GOT3 (cell line): Measurements from ENCODE around the gene GRIN2A.

ENCODE experiments used
- DNase-seq: peaks from one replicate; lab custom pipeline; 2025; ENCODE audit warnings: mixed read lengths; lab: John Stamatoyannopoulos, UW

The GRIN2A gene

GRCh38 chr16:9817586-9817985 lies 364.6 kb downstream of the GRIN2A start:
- DNase-seq, result no peak

- DNase-seq, result no peak
These were observed 365.6 kb downstream of the GRIN2A start for GRCh38 chr16:9816644-9817043.

GRCh38 chr16:9813665-9814064 lies 368.6 kb downstream of the GRIN2A start:
- DNase-seq, result no peak

- DNase-seq, result no peak
These were observed 374.0 kb downstream of the GRIN2A start for GRCh38 chr16:9808210-9808609.

- DNase-seq, result no peak
These were observed 374.9 kb downstream of the GRIN2A start for GRCh38 chr16:9807302-9807701.

GRCh38 chr16:9805109-9805508 lies 377.1 kb downstream of the GRIN2A start:
- DNase-seq, result no peak

- no peak for DNase-seq
These were observed 380.1 kb downstream of the GRIN2A start for GRCh38 chr16:9802160-9802559.

GRCh38 chr16:9801651-9802050 lies 380.6 kb downstream of the GRIN2A start:
- no peak for DNase-seq

GRCh38 chr16:9800186-9800738 lies 382.0 kb downstream of the GRIN2A start:
- DNase-seq, result no peak

- no peak for DNase-seq
These were observed 383.2 kb downstream of the GRIN2A start for GRCh38 chr16:9798952-9799580.

- no peak for DNase-seq
These were observed 383.8 kb downstream of the GRIN2A start for GRCh38 chr16:9798474-9798873.

- DNase-seq, result peak; percentile 28
These were observed 384.9 kb downstream of the GRIN2A start for GRCh38 chr16:9797306-9797705.

GRCh38 chr16:9793623-9794022 lies 388.6 kb downstream of the GRIN2A start:
- DNase-seq, result no peak

- DNase-seq, result no peak
These were observed 390.7 kb downstream of the GRIN2A start for GRCh38 chr16:9791556-9791955.

- DNase-seq, result no peak
These were observed 392.0 kb downstream of the GRIN2A start for GRCh38 chr16:9790199-9790598.

GRCh38 chr16:9787717-9788116 lies 394.5 kb downstream of the GRIN2A start:
- no peak for DNase-seq

GRCh38 chr16:9780831-9781230 lies 401.4 kb downstream of the GRIN2A start:
- DNase-seq, result no peak

- DNase-seq, result no peak
These were observed 403.4 kb downstream of the GRIN2A start for GRCh38 chr16:9778849-9779248.

- no peak for DNase-seq
These were observed 406.2 kb downstream of the GRIN2A start for GRCh38 chr16:9775998-9776397.

- DNase-seq, result no peak
These were observed 408.9 kb downstream of the GRIN2A start for GRCh38 chr16:9773289-9773688.

GRCh38 chr16:9772526-9773225 lies 409.6 kb downstream of the GRIN2A start:
- DNase-seq, result no peak

- no peak for DNase-seq
These were observed 415.3 kb downstream of the GRIN2A start for GRCh38 chr16:9766891-9767290.

- DNase-seq, result no peak
These were observed 418.7 kb downstream of the GRIN2A start for GRCh38 chr16:9763505-9763904.

GRCh38 chr16:9761870-9762269 lies 420.4 kb downstream of the GRIN2A start:
- no peak for DNase-seq
